Astrocyte (in vitro differentiated cells and primary cell): ENCODE measurements around the gene COX10. TPM values are rescaled to one million over a fixed set of nuclear protein-coding genes. Genes with fewer than 3 reads are reported as not detected.

ENCODE experiments used
- DNase-seq: peaks from one replicate; pipeline ENCODE4 v3.0.0-alpha.2; 2010; ENCODE audit warnings: low read depth
- FAIRE-seq: peaks from 2 replicates; lab custom pipeline; 2011; peaks lifted over from hg19 to GRCh38; lab: Jason Lieb, UNC
- H2AFZ ChIP-seq: 2 replicates; pipeline ENCODE4 v1.6.0; 2012; ENCODE audit warnings: low read depth, low read length, inconsistent platforms
- H3K27ac ChIP-seq: 2 replicates; pipeline ENCODE4 v1.5.1; 2011; ENCODE audit warnings: low read depth, low read length, inconsistent platforms
- H3K27me3 ChIP-seq: 2 replicates; pipeline ENCODE4 v1.6.0; 2011; ENCODE audit warnings: low read length, inconsistent platforms; ENCODE audit not compliant: insufficient read depth
- H3K36me3 ChIP-seq: 2 replicates; pipeline ENCODE4 v1.5.1; 2011; ENCODE audit warnings: low read length, inconsistent platforms; ENCODE audit not compliant: insufficient read depth
- H3K4me1 ChIP-seq: 2 replicates; pipeline ENCODE4 v1.5.1; 2011; ENCODE audit warnings: low read length, inconsistent platforms; ENCODE audit not compliant: insufficient read depth
- H3K4me2 ChIP-seq: 2 replicates; pipeline ENCODE4 v1.6.0; 2012; ENCODE audit warnings: low read length, inconsistent platforms
- H3K4me3 ChIP-seq: 2 replicates; pipeline ENCODE4 v1.5.1; 2011; ENCODE audit warnings: low read depth, mild to moderate bottlenecking, low read length, inconsistent platforms; ENCODE audit not compliant: insufficient read depth
- H3K79me2 ChIP-seq: 2 replicates; pipeline ENCODE4 v1.6.0; 2012; ENCODE audit warnings: mild to moderate bottlenecking, low read length, inconsistent platforms; ENCODE audit not compliant: insufficient read depth
- H3K9ac ChIP-seq: 2 replicates; pipeline ENCODE4 v1.6.0; 2012; ENCODE audit warnings: mild to moderate bottlenecking, low read length, inconsistent platforms
- H3K9me3 ChIP-seq: 2 replicates; pipeline ENCODE4 v1.5.1; 2012; ENCODE audit warnings: low read depth, mild to moderate bottlenecking, low read length, inconsistent platforms; ENCODE audit not compliant: insufficient read depth
- H4K20me1 ChIP-seq: 2 replicates; pipeline ENCODE4 v1.6.0; 2012; ENCODE audit warnings: low read length, inconsistent platforms; ENCODE audit not compliant: insufficient read depth
- H3K27ac Mint-ChIP-seq: one replicate; pipeline ENCODE4 v1.8.0; 2021; ENCODE audit warnings: mild to moderate bottlenecking, mixed read lengths; ENCODE audit not compliant: unreplicated experiment
- H3K27me3 Mint-ChIP-seq: one replicate; pipeline ENCODE4 v1.8.0; 2021; ENCODE audit warnings: low read depth, mixed read lengths; ENCODE audit not compliant: unreplicated experiment
- H3K36me3 Mint-ChIP-seq: one replicate; pipeline ENCODE4 v1.8.0; 2021; ENCODE audit warnings: low read depth, mixed read lengths; ENCODE audit not compliant: unreplicated experiment
- H3K4me1 Mint-ChIP-seq: one replicate; pipeline ENCODE4 v1.8.0; 2021; ENCODE audit warnings: low read depth, mixed read lengths; ENCODE audit not compliant: unreplicated experiment
- H3K4me3 Mint-ChIP-seq: one replicate; pipeline ENCODE4 v1.8.0; 2021; ENCODE audit warnings: mild to moderate bottlenecking, moderate library complexity, mixed read lengths; ENCODE audit not compliant: unreplicated experiment
- H3K9me3 Mint-ChIP-seq: one replicate; pipeline ENCODE4 v1.8.0; 2021; ENCODE audit warnings: mild to moderate bottlenecking, mixed read lengths; ENCODE audit not compliant: unreplicated experiment
- EZH2 ChIP-seq: IDR thresholded peaks from 2 replicates; pipeline ENCODE4 v1.6.1; 2012; ENCODE audit warnings: mild to moderate bottlenecking, low read length, inconsistent platforms; ENCODE audit not compliant: insufficient read depth
- total RNA-seq: library from RNA; stranded (reverse); gene quantifications from 2 replicates; pipeline ENCODE4 v1.2.1, GENCODE V29; 2021
- TF ChIP-seq, protein P1 (sequence below): IDR thresholded peaks from 2 replicates; pipeline ENCODE4 v1.5.1; 2011; ENCODE audit warnings: low read depth, mild to moderate bottlenecking, inconsistent platforms, low read length, moderate library complexity; ENCODE audit not compliant: insufficient read depth

Gene COX10
- total RNA-seq, 1 donor from 2014 or later = 16.4 TPM

DNA sequence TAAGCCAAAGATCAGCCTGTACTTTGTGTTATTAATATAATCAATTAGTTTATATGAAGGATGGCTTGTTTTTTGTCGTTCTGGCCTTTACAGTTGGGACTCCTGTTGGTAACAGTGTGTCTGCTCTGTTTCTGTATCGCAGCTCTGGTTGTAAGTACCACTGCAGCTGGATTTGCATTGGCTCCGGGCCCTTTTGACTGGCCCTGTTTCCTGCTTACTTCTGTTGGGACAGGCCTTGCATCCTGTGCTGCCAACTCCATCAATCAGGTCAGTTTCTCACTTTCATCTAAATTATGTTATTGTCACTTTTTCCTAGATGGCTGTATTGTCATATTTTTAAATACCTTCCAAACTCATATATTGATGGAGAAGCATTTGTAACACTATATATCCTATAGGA lies 32.7 kb downstream of the COX10 start:
- DNase-seq (no peak), FAIRE-seq (no peak)
- no peaks in the 10 kb centered on the region for H3K4me1 Mint-ChIP-seq
- no peak overlapping the region for H3K4me3 Mint-ChIP-seq
- H3K9me3 ChIP-seq = no peaks in the 10 kb centered on the region
- no peaks in the 10 kb centered on the region for H3K27me3 Mint-ChIP-seq
- H3K27me3 ChIP-seq = no peaks in the 10 kb centered on the region
- no peaks in the 10 kb centered on the region for H3K36me3 ChIP-seq
- no peak overlapping the region for H3K9ac ChIP-seq
- no peak overlapping the region for H3K27ac ChIP-seq
- H2AFZ ChIP-seq = no peak overlapping the region
- no peaks in the 10 kb centered on the region for H3K4me1 ChIP-seq
- no peaks in the 10 kb centered on the region for H3K9me3 Mint-ChIP-seq
- no peak overlapping the region for H3K4me2 ChIP-seq
- no peak overlapping the region for H3K4me3 ChIP-seq
- H4K20me1 ChIP-seq = peaks cover 12% of the 10 kb centered on the region
- no peaks in the 10 kb centered on the region for H3K36me3 Mint-ChIP-seq
- H3K27ac Mint-ChIP-seq = no peak overlapping the region
- TF ChIP-seq, protein P1, sequence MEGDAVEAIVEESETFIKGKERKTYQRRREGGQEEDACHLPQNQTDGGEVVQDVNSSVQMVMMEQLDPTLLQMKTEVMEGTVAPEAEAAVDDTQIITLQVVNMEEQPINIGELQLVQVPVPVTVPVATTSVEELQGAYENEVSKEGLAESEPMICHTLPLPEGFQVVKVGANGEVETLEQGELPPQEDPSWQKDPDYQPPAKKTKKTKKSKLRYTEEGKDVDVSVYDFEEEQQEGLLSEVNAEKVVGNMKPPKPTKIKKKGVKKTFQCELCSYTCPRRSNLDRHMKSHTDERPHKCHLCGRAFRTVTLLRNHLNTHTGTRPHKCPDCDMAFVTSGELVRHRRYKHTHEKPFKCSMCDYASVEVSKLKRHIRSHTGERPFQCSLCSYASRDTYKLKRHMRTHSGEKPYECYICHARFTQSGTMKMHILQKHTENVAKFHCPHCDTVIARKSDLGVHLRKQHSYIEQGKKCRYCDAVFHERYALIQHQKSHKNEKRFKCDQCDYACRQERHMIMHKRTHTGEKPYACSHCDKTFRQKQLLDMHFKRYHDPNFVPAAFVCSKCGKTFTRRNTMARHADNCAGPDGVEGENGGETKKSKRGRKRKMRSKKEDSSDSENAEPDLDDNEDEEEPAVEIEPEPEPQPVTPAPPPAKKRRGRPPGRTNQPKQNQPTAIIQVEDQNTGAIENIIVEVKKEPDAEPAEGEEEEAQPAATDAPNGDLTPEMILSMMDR = no peak
- no peak for TF ChIP-seq EZH2
- H3K79me2 ChIP-seq = peaks cover 14% of the 10 kb centered on the region

DNA sequence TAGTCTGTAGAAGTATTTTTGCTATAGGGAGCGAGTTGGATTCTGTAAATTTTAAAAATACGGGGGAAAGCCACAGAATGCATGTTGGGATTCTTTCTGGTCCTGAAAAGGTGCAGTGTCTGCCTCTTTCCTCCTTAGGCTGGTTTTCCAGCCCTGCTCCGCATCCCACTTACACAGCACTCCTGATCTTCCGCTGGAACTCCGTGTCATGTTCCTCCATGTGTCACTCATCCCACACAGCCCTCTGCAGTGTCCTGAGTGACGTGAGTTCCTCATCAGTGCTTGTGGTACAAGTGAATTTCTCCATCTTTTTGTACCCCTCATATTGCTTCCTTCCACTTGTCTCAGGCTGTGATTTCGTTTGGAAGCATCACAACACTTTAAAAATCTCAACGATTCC lies 34.5 kb downstream of the COX10 start:
- no peaks in the 10 kb centered on the region for H3K36me3 Mint-ChIP-seq
- Histone ChIP-seq H3K27me3 (no peaks in the 10 kb centered on the region), H3K79me2 (peaks cover 10% of the 10 kb centered on the region), H3K4me3 (no peak overlapping the region), H3K9me3 (no peaks in the 10 kb centered on the region), H2AFZ (no peak overlapping the region), H3K36me3 (no peaks in the 10 kb centered on the region), H3K9ac (no peak overlapping the region), H3K4me2 (no peak overlapping the region), H3K4me1 (no peaks in the 10 kb centered on the region), H3K27ac (no peak overlapping the region), H4K20me1 (peaks cover 12% of the 10 kb centered on the region)
- peaks cover 12% of the 10 kb centered on the region for H3K4me1 Mint-ChIP-seq
- no peak for FAIRE-seq
- H3K27me3 Mint-ChIP-seq = no peaks in the 10 kb centered on the region
- no peak overlapping the region for H3K27ac Mint-ChIP-seq
- TF ChIP-seq EZH2 = no peak
- TF ChIP-seq, protein P1 = no peak
- DNase-seq = no peak
- H3K9me3 Mint-ChIP-seq = no peaks in the 10 kb centered on the region
- H3K4me3 Mint-ChIP-seq = no peak overlapping the region

DNA sequence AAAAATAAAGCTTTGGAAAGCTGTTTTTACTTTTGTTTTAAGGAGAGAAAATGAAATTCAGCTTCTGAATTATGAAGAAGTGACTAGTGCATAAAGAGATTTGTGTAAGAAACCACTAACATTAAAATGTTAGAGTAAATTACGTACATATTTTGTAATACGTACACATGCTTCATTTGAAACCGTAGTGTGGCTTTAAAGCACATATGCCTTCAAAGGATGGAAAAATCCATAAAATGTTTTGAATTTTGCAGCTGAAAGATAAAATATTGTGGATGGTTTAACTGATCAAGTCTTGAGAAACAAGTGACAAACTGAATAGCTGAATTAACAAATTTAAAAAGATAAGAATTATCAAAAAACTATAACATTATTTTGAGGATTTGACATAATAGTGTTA lies 35.4 kb downstream of the COX10 start:
- DNase-seq (no peak), FAIRE-seq (no peak)
- Histone ChIP-seq H3K36me3 (no peaks in the 10 kb centered on the region), H3K9me3 (no peaks in the 10 kb centered on the region), H3K4me1 (no peaks in the 10 kb centered on the region), H3K79me2 (peaks cover 3% of the 10 kb centered on the region), H3K4me3 (no peak overlapping the region), H3K27ac (no peak overlapping the region), H3K9ac (no peak overlapping the region), H2AFZ (no peak overlapping the region), H3K27me3 (no peaks in the 10 kb centered on the region), H4K20me1 (peaks cover 7% of the 10 kb centered on the region), H3K4me2 (no peak overlapping the region)
- no peak for TF ChIP-seq EZH2
- TF ChIP-seq, protein P1 = no peak
- Mint-ChIP-seq H3K4me1 (peaks cover 12% of the 10 kb centered on the region), H3K36me3 (no peaks in the 10 kb centered on the region), H3K27me3 (no peaks in the 10 kb centered on the region), H3K9me3 (no peaks in the 10 kb centered on the region), H3K4me3 (no peak overlapping the region), H3K27ac (no peak overlapping the region)
